ENCODE data around the gene CLCNKB. TPM values are rescaled to one million over a fixed set of nuclear protein-coding genes. Genes with fewer than 3 reads are reported as not detected.
"Not testable (repeated sequence)": the region's sequence is repeated elsewhere in the genome, so short reads cannot be mapped to it uniquely, and the experiment has no call there.

The CLCNKB gene
- total RNA-seq, 2 experiments from 2014 or later: not detected

- Mint-ChIP-seq H3K36me3 (ENCODE audit: low read depth) (no peaks in the 10 kb centered on the region), H3K9me3 (no peaks in the 10 kb centered on the region), H3K4me3 (no peak overlapping the region), H3K4me1 (ENCODE audit: low read depth) (no peaks in the 10 kb centered on the region), H3K27me3 (peaks cover 17% of the 10 kb centered on the region), H3K27ac (no peak overlapping the region)
- H3K27me3 ChIP-seq (ENCODE audit: control insufficient read depth in 1 of 2, insufficient read depth in 2 of 2, low read length in 2 of 2): no peaks in the 10 kb centered on the region
- ChIA-PET CTCF (no interaction called here), POLR2A (no interaction called here)
- DNase-seq (no peak), ATAC-seq (ENCODE audit: poor library complexity) (no peak)
- no peak overlapping the region for H3K27ac ChIP-seq (ENCODE audit: low read depth in 1 of 2, low read length in 2 of 2)
- TF ChIP-seq CTCF (IDR thresholded peaks at IDR 0.05): no peak
- no peaks in the 10 kb centered on the region for H3K4me1 ChIP-seq (ENCODE audit: insufficient read depth, low read length)
- no peaks in the 10 kb centered on the region for H3K9me3 ChIP-seq (ENCODE audit: control insufficient read depth in 1 of 2, insufficient read depth in 1 of 2, low read length in 2 of 2)
- no peaks in the 10 kb centered on the region for H3K36me3 ChIP-seq (ENCODE audit: insufficient read depth, low read length)
- intact Hi-C loops (cut with DNase I, micrococcal nuclease): no loop called here
- no peak overlapping the region for H3K4me3 ChIP-seq (ENCODE audit: low read length)
Observed at GRCh38 chr1:16018749-16019643, 24.6 kb upstream of the CLCNKB start.

GRCh38 chr1:16019644-16020277 is 23.8 kb upstream of the CLCNKB start:
- ChIA-PET POLR2A (no interaction called here), CTCF (no interaction called here)
- Mint-ChIP-seq H3K4me3 (no peak overlapping the region), H3K27ac (no peak overlapping the region), H3K4me1 (ENCODE audit: low read depth) (no peaks in the 10 kb centered on the region), H3K36me3 (ENCODE audit: low read depth) (no peaks in the 10 kb centered on the region), H3K27me3 (peaks cover 12% of the 10 kb centered on the region), H3K9me3 (no peaks in the 10 kb centered on the region)
- no peak for ATAC-seq (ENCODE audit: poor library complexity)
- Histone ChIP-seq H3K4me3 (ENCODE audit: low read length) (no peak overlapping the region), H3K27ac (ENCODE audit: low read depth in 1 of 2, low read length in 2 of 2) (no peak overlapping the region), H3K9me3 (ENCODE audit: control insufficient read depth in 1 of 2, insufficient read depth in 1 of 2, low read length in 2 of 2) (no peaks in the 10 kb centered on the region), H3K27me3 (ENCODE audit: control insufficient read depth in 1 of 2, insufficient read depth in 2 of 2, low read length in 2 of 2) (no peaks in the 10 kb centered on the region), H3K4me1 (ENCODE audit: insufficient read depth, low read length) (no peaks in the 10 kb centered on the region), H3K36me3 (ENCODE audit: insufficient read depth, low read length) (no peaks in the 10 kb centered on the region)
- intact Hi-C loops (cut with DNase I, micrococcal nuclease): no loop called here
- TF ChIP-seq CTCF (IDR thresholded peaks at IDR 0.05): no peak
- no peak for DNase-seq

GRCh38 chr1:16020325-16020724 is 23.3 kb upstream of the CLCNKB start:
- Histone ChIP-seq H3K9me3 (ENCODE audit: control insufficient read depth in 1 of 2, insufficient read depth in 1 of 2, low read length in 2 of 2) (no peaks in the 10 kb centered on the region), H3K36me3 (ENCODE audit: insufficient read depth, low read length) (no peaks in the 10 kb centered on the region), H3K27ac (ENCODE audit: low read depth in 1 of 2, low read length in 2 of 2) (no peak overlapping the region), H3K4me1 (ENCODE audit: insufficient read depth, low read length) (no peaks in the 10 kb centered on the region), H3K27me3 (ENCODE audit: control insufficient read depth in 1 of 2, insufficient read depth in 2 of 2, low read length in 2 of 2) (no peaks in the 10 kb centered on the region), H3K4me3 (ENCODE audit: low read length) (no peak overlapping the region)
- H3K27me3 Mint-ChIP-seq: peaks cover 8% of the 10 kb centered on the region
- ATAC-seq (ENCODE audit: poor library complexity) (no peak), DNase-seq (no peak)
- no peaks in the 10 kb centered on the region for H3K36me3 Mint-ChIP-seq (ENCODE audit: low read depth)
- ChIA-PET CTCF (no interaction called here), POLR2A (no interaction called here)
- H3K4me3 Mint-ChIP-seq: no peak overlapping the region
- no peak overlapping the region for H3K27ac Mint-ChIP-seq
- TF ChIP-seq CTCF (IDR thresholded peaks at IDR 0.05): no peak
- intact Hi-C loops (cut with DNase I, micrococcal nuclease): no loop called here
- H3K9me3 Mint-ChIP-seq: no peaks in the 10 kb centered on the region
- H3K4me1 Mint-ChIP-seq (ENCODE audit: low read depth): no peaks in the 10 kb centered on the region

- H3K9me3 ChIP-seq (ENCODE audit: control insufficient read depth in 1 of 2, insufficient read depth in 1 of 2, low read length in 2 of 2); ATAC-seq (ENCODE audit: poor library complexity); H3K27ac ChIP-seq (ENCODE audit: low read depth in 1 of 2, low read length in 2 of 2); intact Hi-C loops (cut with DNase I, micrococcal nuclease); CTCF ChIA-PET; H3K9me3 Mint-ChIP-seq; H3K4me3 Mint-ChIP-seq; H3K36me3 ChIP-seq (ENCODE audit: insufficient read depth, low read length); H3K27me3 Mint-ChIP-seq; H3K27me3 ChIP-seq (ENCODE audit: control insufficient read depth in 1 of 2, insufficient read depth in 2 of 2, low read length in 2 of 2); DNase-seq; POLR2A ChIA-PET; H3K4me3 ChIP-seq (ENCODE audit: low read length); H3K4me1 ChIP-seq (ENCODE audit: insufficient read depth, low read length); H3K4me1 Mint-ChIP-seq (ENCODE audit: low read depth); H3K27ac Mint-ChIP-seq; H3K36me3 Mint-ChIP-seq (ENCODE audit: low read depth): not testable (repeated sequence)
Observed at GRCh38 chr1:16020878-16021277, 22.7 kb upstream of the CLCNKB start.

Data from CD4-positive, alpha-beta T cell (primary cell).